Islet precursor cell (in vitro differentiated cells): ENCODE results near the gene UQCC2.

ENCODE experiments used
- DNase-seq: peaks from one replicate; pipeline ENCODE4 v3.0.0-alpha.2; 2018

Gene UQCC2

GRCh38 chr6:33704215-33705066 lies 7.1 kb downstream of the UQCC2 start:
- no peak for DNase-seq

GRCh38 chr6:33702345-33702977 lies 9.0 kb downstream of the UQCC2 start:
- peak; percentile 76 for DNase-seq

- peak; percentile 93 for DNase-seq
These were observed 11.0 kb downstream of the UQCC2 start for GRCh38 chr6:33700391-33701050.

GRCh38 chr6:33699739-33700138 lies 11.8 kb downstream of the UQCC2 start:
- no peak for DNase-seq

GRCh38 chr6:33699131-33699530 lies 12.4 kb downstream of the UQCC2 start:
- no peak for DNase-seq

GRCh38 chr6:33698494-33698893 lies 13.0 kb downstream of the UQCC2 start:
- no peak for DNase-seq

- no peak for DNase-seq
These were observed 13.7 kb downstream of the UQCC2 start for GRCh38 chr6:33697845-33698244.

GRCh38 chr6:33696548-33697518 lies 14.7 kb downstream of the UQCC2 start:
- no peak for DNase-seq

- DNase-seq: no peak
These were observed 15.4 kb downstream of the UQCC2 start for GRCh38 chr6:33696076-33696475.

GRCh38 chr6:33695451-33695887 lies 16.0 kb downstream of the UQCC2 start:
- DNase-seq: no peak

GRCh38 chr6:33694977-33695376 lies 16.5 kb downstream of the UQCC2 start:
- DNase-seq: no peak

- no peak for DNase-seq
These were observed 17.0 kb downstream of the UQCC2 start for GRCh38 chr6:33694401-33694931.

GRCh38 chr6:33693186-33694105 lies 18.1 kb downstream of the UQCC2 start:
- DNase-seq: no peak

GRCh38 chr6:33692760-33693158 lies 18.7 kb downstream of the UQCC2 start:
- DNase-seq: no peak

GRCh38 chr6:33692078-33692759 lies 19.3 kb downstream of the UQCC2 start:
- DNase-seq: peak; percentile 69

GRCh38 chr6:33691456-33692077 lies 19.9 kb downstream of the UQCC2 start:
- no peak for DNase-seq

GRCh38 chr6:33690766-33691165 lies 20.7 kb downstream of the UQCC2 start:
- no peak for DNase-seq

GRCh38 chr6:33689879-33690278 lies 21.6 kb downstream of the UQCC2 start:
- DNase-seq: no peak

- no peak for DNase-seq
These were observed 22.4 kb downstream of the UQCC2 start for GRCh38 chr6:33689148-33689494.
